Osteocyte (in vitro differentiated cells): ENCODE measurements around the gene AP2A2. TPM values are rescaled to one million over a fixed set of nuclear protein-coding genes. Genes with fewer than 3 reads are reported as not detected.

Experiments
- DNase-seq: peaks from one replicate; pipeline ENCODE4 v3.0.0; 2021; ENCODE audit warnings: mixed read lengths; ENCODE audit not compliant: unreplicated experiment; ENCODE audit errors: extremely low spot score
- H3K27ac Mint-ChIP-seq: one replicate; pipeline ENCODE4 v1.8.0; 2021; ENCODE audit warnings: mild to moderate bottlenecking, mixed read lengths; ENCODE audit not compliant: unreplicated experiment
- H3K27me3 Mint-ChIP-seq: one replicate; pipeline ENCODE4 v1.8.0; 2021; ENCODE audit warnings: mixed read lengths; ENCODE audit not compliant: unreplicated experiment
- H3K36me3 Mint-ChIP-seq: one replicate; pipeline ENCODE4 v1.8.0; 2021; ENCODE audit warnings: mixed read lengths; ENCODE audit not compliant: unreplicated experiment
- H3K4me1 Mint-ChIP-seq: one replicate; pipeline ENCODE4 v1.8.0; 2021; ENCODE audit warnings: mixed read lengths; ENCODE audit not compliant: unreplicated experiment
- H3K4me3 Mint-ChIP-seq: one replicate; pipeline ENCODE4 v1.8.0; 2021; ENCODE audit warnings: mild to moderate bottlenecking, moderate library complexity, mixed read lengths; ENCODE audit not compliant: unreplicated experiment
- H3K9me3 Mint-ChIP-seq: one replicate; pipeline ENCODE4 v1.8.0; 2021; ENCODE audit warnings: mixed read lengths; ENCODE audit not compliant: unreplicated experiment
- total RNA-seq: library from RNA; stranded (reverse); gene quantifications from 2 replicates; pipeline ENCODE4 v1.2.1, GENCODE V29; 2021
- TF ChIP-seq, protein P1 (sequence below): fragments of 200-600 bp; sonication (generic); IDR thresholded peaks from 2 replicates; pipeline ENCODE4 v1.5.0; 2021; ENCODE audit warnings: antibody characterized with exemption, mild to moderate bottlenecking, moderate library complexity

AP2A2 gene
- total RNA-seq, 1 donor from 2014 or later = 102 TPM

DNA sequence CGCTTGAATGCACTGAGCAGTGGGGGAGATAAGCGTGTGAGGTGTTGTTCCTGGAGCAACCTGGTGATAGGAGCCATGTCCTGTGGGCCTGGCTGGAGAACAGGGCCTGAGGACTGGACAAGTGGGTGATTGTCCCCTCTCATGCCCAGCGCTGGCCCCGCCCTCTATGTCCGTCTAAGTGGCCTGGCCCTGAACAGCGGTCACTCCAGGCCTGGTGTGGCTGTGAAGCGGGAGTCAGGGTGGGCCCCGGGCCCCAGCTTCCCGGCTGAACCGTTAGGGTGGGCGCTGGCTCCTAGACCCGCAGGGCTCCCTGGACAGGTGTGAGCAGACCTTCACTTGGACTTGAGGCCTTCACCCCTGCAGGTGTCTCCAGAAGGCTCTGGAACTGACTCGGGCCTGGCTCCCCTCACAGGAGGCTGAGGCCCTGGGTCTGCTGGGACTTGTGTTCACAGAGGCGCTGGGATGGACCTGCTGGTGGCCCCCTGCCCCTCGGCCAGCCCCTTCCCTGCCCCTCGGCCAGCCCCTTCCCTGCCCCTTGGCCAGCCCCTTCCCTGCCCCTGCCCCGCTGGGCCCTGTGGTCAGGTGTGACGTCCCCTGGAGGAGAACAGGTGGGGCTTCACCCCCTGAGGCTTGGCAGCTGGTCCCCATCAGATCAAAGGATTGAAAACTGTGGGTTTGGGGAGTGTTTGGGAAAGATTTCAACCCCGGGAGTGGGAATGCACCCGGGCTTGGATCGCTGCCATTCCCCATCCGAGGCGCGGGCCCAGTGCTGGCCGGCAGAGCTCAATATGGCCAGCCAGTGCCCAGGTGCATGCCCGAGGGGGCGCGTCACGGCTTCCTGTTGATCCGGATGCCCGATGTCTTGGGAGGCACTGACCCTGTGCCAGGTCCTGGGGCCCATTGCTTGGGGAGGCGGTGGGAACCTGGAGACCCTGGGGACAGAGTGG is 114.1 kb downstream of the AP2A2 start:
- no peak for DNase-seq
- no peaks in the 10 kb centered on the region for H3K36me3 Mint-ChIP-seq
- H3K4me1 Mint-ChIP-seq = no peaks in the 10 kb centered on the region
- TF ChIP-seq, protein P1, sequence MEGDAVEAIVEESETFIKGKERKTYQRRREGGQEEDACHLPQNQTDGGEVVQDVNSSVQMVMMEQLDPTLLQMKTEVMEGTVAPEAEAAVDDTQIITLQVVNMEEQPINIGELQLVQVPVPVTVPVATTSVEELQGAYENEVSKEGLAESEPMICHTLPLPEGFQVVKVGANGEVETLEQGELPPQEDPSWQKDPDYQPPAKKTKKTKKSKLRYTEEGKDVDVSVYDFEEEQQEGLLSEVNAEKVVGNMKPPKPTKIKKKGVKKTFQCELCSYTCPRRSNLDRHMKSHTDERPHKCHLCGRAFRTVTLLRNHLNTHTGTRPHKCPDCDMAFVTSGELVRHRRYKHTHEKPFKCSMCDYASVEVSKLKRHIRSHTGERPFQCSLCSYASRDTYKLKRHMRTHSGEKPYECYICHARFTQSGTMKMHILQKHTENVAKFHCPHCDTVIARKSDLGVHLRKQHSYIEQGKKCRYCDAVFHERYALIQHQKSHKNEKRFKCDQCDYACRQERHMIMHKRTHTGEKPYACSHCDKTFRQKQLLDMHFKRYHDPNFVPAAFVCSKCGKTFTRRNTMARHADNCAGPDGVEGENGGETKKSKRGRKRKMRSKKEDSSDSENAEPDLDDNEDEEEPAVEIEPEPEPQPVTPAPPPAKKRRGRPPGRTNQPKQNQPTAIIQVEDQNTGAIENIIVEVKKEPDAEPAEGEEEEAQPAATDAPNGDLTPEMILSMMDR = no peak
- no peaks in the 10 kb centered on the region for H3K9me3 Mint-ChIP-seq
- peaks cover 8% of the 10 kb centered on the region for H3K27me3 Mint-ChIP-seq
- H3K4me3 Mint-ChIP-seq = no peak overlapping the region
- H3K27ac Mint-ChIP-seq = no peak overlapping the region

DNA sequence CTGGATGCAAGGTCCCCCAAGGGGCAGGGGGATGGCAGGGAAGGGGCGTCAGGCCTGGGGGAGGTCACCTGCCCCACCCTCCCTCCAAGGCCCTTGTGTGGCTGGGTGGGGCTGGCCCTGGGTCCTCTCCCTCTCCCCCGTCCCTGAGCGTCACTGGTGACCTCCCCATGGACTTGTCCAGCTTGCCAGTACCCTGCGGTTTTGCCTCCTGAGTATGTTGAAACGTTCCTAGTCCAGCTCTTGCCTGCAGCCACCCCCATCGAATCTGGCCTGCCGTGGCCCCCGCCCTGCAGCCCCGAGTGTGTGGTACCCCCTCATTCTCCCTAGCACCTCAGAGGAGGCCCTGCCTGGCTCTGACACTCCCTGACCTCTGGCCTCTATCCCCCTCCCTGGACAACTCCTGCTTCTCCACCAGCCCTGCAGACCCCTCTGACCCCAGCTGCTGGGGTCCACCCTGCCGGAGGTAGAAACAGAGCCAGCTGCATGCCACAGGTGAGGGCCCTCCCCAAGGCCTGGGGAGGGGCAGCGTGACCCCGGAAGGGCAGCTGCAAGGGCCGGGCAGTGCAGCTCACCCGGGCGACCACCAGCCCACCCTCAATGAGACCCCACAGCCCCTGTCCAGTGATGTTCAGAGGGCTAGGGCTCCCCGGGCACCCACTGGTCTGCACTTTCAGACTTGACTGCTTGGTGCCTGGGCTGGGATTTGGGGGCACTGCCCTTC is 114.9 kb downstream of the AP2A2 start:
- H3K4me1 Mint-ChIP-seq = no peaks in the 10 kb centered on the region
- H3K27ac Mint-ChIP-seq = no peak overlapping the region
- no peaks in the 10 kb centered on the region for H3K36me3 Mint-ChIP-seq
- no peak overlapping the region for H3K4me3 Mint-ChIP-seq
- TF ChIP-seq, protein P1 = no peak
- peaks cover 11% of the 10 kb centered on the region for H3K27me3 Mint-ChIP-seq
- peaks cover 5% of the 10 kb centered on the region for H3K9me3 Mint-ChIP-seq
- DNase-seq = no peak

DNA sequence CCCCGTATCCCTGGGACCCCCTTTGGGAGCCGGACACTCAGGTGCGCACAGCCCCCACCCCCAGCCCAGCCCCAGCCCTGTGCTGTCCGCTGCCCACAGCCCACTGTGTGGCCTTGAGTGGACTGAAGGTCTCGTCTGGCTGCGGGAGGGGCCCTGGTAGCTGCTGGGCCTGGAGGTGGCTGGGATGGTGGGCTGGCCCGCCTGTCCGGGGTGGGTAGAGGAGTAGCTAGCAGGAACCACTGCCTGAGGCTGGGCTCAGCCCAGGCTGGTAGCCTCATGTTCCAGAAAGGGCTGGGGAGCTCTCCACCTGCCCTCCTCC is 115.4 kb downstream of the AP2A2 start:
- Mint-ChIP-seq H3K4me3 (no peak overlapping the region), H3K4me1 (no peaks in the 10 kb centered on the region), H3K27ac (no peak overlapping the region), H3K27me3 (peaks cover 12% of the 10 kb centered on the region), H3K9me3 (peaks cover 5% of the 10 kb centered on the region), H3K36me3 (no peaks in the 10 kb centered on the region)
- DNase-seq = no peak
- TF ChIP-seq, protein P1 = no peak

DNA sequence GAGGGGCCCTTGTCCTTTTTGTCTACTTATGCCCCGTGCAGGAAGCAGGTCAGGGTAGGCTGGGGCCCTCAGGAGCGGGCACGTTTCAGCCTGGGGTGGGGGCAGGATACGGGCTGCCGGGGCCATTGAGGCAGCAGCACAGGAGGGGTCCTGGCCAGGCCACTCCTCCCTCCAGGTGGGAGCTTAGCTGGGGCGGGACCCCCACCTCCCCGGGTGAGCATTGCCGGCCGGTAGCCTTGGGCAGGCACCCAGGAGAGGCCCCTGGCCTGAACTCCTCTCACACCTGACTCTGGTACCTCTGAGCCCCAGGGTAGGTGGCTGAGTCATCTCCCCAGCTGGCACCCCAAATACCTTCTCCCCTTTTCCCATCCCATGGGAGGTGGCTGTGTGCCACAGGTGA is 115.8 kb downstream of the AP2A2 start:
- Mint-ChIP-seq H3K4me3 (no peak overlapping the region), H3K27ac (no peak overlapping the region), H3K4me1 (no peaks in the 10 kb centered on the region), H3K36me3 (no peaks in the 10 kb centered on the region), H3K9me3 (peaks cover 5% of the 10 kb centered on the region), H3K27me3 (peaks cover 15% of the 10 kb centered on the region)
- TF ChIP-seq, protein P1 = no peak
- DNase-seq = no peak
